Dedifferentiated amniotic fluid mesenchymal stem cell (primary cell): Measurements from ENCODE around the gene MMS22L.

ENCODE experiments used
- DNase-seq: peaks from one replicate; pipeline ENCODE4 v3.0.0-alpha.2; 2016; ENCODE audit errors: extremely low spot score

Gene MMS22L

DNA sequence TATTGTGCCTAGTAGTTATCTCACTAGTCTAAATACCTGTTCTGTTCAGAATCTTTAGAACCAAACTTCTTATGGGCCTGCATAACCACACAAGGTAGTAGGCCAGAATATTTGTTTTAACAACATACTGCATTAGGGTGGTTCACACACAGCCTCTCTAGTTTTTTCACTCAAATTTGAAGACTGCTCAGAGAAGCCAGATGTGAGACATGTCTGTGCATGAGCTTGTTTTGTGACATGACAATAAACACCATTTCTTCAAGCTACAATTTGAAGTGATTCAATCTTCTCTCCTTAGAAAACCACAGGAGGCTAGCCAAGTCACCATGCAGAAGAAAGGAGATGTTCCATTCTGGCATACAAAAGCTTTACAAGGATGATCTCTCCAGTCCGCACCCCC is 135.6 kb downstream of the MMS22L start:
- DNase-seq = no peak

- no peak for DNase-seq
These were observed 137.3 kb downstream of the MMS22L start for GRCh38 chr6:97145691-97146090.

DNA sequence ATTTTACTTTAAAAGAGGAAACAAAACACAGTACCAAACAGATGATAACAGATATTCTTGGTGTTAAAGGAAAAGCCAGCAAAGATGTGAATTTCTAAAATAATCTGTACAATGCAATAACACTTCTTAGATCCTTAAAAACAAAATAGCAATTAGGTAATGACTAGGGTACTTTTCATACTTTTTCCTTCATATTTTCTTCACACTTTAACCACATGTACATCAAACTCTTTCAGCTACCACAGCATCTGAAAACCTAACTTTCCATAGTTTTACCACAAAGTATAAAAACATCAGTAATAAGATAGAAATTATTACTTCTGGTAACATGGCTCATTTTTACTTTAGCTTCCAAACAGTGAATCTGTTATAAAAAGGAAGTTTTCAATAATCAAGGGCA is 141.3 kb downstream of the MMS22L start:
- DNase-seq = no peak

- no peak for DNase-seq
These were observed 144.4 kb downstream of the MMS22L start for GRCh38 chr6:97138581-97138980.

DNA sequence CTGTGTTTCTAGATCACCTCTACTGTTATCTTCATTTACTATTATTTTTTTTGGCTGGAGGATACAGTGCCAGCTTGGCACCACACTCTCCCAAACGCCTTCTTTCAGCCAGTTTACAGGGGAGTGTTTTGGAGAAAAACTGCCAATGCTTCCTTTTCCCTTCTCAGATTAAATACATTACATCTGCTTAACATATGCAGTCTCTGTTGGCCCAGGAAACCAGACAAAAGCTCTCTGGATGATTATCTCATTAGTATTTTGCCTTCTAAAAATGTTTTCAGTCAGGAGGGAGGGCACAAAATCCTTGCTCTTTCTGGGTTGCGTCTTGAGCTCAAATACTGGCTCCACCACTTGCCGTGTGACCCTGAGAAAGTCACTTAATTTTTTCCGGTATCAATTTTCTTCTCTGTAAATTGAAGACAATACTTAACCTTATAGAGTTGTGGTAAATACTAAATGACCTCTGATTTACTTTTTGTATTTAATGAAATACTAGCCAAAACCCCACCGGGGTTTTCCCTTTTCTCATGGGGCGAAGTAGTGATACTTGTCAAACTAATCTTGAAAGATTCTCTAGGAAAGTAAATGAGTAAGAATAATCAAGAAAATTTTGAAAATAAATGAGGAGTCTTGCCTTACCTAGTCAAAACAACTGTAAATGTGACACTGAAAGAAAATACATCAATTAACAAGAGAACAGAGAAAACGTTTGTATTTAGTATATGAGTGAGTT is 146.2 kb downstream of the MMS22L start:
- DNase-seq = no peak

- no peak for DNase-seq
These were observed 149.9 kb downstream of the MMS22L start for GRCh38 chr6:97133067-97133466.

DNA sequence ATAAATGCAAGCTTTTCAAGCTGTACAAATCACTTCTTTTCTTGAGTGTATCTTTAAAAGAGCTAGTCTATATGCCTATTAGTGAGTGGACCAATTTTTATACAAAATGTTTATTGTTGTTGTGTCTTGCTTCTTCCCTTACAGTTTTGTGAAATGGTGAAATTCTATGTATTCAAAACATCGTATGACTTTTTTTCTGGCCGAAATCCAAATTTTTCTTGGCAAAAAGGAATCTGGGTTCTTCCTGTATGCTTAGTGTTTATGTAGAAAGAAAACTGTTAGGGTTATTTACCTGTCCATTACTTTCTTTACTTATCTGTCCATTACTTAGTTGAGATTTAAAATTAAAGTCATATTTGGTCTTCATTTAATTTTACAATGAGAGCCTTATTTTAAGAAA is 153.9 kb downstream of the MMS22L start:
- no peak for DNase-seq

GRCh38 chr6:97128507-97128906 is 154.5 kb downstream of the MMS22L start:
- DNase-seq = no peak

DNA sequence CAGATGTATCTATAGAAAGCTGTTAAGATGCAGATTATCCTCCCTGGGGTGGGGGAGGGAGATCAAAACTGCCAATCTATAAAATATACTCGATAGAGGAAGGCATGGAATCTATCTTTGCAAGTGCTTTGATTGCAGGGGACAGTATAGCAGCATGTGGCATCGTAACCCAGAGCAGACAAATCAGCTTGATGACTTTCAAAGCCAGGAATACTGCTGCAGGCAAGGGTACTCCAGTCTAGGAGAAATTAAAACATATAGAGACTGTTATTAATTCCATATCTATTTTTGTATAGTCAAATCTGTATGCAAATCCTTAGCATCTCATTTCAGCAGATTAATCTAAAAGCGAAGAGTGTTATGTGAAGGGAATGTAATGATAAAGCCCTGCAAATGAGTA is 159.4 kb downstream of the MMS22L start:
- DNase-seq = no peak

GRCh38 chr6:97123112-97123511 is 159.9 kb downstream of the MMS22L start:
- DNase-seq = no peak

GRCh38 chr6:97120511-97120910 is 162.5 kb downstream of the MMS22L start:
- DNase-seq = no peak

GRCh38 chr6:97114645-97115044 is 168.4 kb downstream of the MMS22L start:
- no peak for DNase-seq

GRCh38 chr6:97113170-97113569 is 169.8 kb downstream of the MMS22L start:
- DNase-seq = no peak

DNA sequence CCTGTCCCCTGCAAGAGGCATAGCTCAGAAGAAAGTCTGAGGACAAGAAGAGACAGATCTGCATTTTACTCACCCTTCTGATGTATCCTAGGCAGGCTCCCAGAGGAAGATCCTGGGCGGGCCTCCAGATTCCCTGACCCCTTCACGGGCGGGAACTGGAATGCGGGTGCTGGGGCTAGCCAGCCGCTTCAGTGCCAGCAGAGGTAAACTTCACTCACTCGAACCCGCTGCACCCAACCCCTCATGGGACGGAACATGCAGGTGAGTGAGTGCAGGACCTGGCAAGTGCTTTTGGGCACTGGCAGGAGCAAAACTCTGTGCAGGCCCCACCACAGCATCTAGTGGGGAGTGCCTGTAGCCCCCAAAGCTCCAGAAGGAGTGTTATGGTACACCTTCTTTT is 171.8 kb downstream of the MMS22L start:
- no peak for DNase-seq

GRCh38 chr6:97110626-97111025 is 172.4 kb downstream of the MMS22L start:
- no peak for DNase-seq

GRCh38 chr6:97110149-97110548 is 172.9 kb downstream of the MMS22L start:
- no peak for DNase-seq

DNA sequence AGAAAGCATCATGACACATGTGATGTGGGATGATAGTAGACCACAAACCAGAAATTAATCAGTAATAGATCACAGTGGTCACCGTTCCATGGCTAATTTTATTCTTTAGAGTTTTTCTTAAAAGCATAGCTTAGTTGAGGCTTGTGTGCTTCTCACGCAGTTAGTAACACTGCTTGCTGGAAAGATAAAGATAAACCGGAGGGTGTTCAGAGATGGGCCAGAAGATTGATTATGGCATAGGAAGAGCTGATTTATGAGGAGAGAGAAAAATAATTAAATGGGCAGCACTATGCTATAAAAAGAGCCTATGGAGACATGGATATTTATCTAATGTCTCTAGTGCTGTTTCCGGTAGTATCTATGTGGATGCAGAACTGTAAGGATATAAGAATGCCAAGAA is 173.6 kb downstream of the MMS22L start:
- no peak for DNase-seq

- no peak for DNase-seq
These were observed 180.7 kb downstream of the MMS22L start for GRCh38 chr6:97102145-97102790.

DNA sequence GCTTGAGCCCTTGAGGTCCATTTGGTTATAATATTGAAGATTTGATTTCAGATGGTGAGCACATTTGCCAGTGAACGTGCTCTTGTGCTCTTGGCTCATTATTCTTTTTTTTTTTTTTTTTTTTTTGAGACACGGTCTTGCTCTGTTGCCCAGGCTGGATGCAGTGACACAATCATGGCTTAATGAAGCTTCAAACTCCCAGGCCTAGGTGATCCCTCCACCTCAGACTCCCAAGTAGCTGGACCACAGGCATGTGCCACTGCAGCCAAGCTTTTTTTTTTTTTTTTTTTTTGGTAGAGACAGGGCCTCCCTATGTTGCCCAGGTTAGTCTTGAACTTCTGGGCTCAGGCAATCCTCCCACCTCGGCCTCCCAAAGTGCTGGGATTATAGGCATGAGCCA is 182.3 kb downstream of the MMS22L start:
- no peak for DNase-seq

DNA sequence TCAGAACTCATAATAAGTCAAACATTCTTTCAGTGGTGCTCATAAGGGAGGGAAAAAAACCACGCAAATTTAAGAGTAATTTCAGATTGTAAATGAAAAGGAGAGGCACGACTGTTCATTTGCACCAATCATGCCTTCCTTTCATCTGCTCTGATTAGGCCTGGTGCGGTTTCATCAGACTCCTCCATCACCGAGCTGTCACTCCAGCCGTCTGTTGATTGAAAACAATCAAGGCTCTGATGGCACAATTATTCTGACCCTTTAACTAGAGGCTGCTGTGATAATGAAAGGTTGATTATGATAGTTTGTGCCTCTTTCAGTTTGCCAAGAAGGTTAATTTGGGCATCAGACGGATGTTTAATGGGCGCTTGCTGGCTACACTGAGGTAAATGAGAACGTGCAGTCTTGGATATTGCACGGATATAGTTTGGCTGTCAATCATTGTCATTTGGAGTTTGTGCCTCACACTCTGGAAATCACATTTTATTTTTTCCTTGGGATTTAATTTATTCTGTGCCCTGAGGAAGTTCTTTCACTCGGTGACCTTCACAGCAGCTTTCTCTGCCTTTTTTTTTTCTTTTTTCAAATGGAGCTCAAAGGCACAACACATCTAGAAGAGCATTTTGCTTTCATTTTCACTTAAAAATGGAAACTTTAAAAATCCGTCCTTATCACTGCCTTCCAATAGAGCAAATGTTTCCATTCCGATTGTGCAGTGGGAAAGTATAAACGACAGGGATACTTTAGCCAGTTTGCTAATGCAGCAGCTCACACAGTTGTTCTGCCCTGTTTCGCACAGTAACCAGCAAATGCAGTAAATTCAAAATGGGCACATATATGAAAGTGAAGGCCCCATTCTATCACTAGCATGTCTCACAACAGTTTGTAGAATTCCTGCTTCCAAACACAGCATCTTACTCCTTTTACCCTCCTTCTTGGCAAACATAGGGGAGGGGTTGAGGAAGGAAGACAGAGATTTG is 185.7 kb downstream of the MMS22L start:
- DNase-seq = no peak

DNA sequence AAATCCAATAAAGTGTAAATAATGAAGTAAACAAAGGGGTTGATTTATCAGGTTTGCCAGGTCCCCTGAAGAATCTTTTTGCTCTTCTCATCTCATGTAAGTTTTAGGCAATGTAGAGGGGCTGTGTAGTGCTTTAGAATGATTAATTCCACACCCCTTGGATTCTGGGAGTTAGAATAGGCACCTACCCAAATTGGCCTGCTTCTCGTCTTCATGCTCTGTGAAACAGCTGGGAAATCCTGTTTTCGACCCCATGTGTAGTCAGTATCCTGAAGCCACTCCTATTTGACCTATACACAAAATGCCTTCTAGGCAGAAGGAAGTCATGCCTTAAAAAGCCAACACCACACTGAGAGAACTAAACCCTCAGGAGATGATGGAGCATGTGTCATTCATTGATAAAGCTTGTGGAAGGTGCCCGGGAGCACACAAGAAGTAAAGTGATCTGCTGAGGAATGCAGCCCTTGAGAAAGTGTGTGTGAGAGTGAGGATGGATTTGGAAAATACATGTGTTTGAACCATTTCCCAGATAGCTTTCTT is 187.6 kb downstream of the MMS22L start:
- DNase-seq = no peak

GRCh38 chr6:97094376-97094775 is 188.6 kb downstream of the MMS22L start:
- DNase-seq = no peak
